ENCODE results near the gene SLC41A1. TPM values are rescaled to one million over a fixed set of nuclear protein-coding genes. Genes with fewer than 3 reads are reported as not detected.

The SLC41A1 gene
- total RNA-seq (24.2 and 24.7 TPM in 2 replicates), polyA plus RNA-seq (15.8 and 20.5 TPM in 2 replicates), polyA minus RNA-seq (11.6 and 14.9 TPM in 2 replicates)
- 8.7 TPM for total RNA-seq (2013)

DNA sequence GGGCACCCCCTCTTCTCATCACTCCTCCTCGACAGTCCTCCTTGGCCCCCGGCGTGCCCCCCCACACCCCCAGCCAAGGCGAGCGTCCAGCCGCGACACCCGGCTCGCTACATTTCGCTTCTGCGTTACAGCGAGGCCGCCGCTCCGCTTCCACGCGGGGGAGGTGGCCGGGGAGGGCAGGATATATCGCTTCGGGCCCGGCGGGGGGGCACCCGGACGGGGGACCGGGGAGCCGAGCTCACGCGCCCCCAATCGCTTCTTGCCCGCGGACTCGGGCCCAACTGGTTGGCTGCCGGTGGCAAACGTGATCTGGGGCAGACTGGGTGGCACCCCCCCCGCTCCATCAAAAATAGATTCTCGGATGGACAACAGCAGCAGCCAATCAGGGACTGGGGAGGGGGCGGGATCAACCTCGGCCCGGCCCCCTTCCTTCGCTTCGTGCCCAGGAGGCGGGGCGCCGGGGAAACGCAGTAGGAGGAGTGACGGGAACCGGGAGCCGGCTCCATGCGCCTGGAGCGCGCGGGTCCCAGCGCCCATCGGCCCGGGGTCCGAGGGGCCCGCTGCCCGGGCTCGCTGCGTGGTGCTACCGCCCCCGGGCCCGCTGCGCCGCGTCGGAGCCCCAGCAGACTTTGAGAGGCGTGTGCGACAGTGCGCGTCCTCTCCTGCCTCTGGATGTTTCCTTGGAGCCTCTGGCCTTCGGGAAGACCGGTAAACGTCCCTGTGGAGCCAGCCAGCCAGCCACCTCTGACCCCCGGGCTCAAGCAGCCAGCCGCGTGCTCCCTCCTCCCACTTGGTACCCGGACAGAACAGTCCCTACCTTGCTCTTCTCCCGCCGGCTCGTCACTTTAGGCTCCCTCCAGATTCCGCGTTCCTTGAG is at the start of gene SLC41A1:
Gene SLC41A1 (minus strand): TSS at position 321 of the 877 bp plus-strand sequence. CDS start 2,757 bp downstream, outside the sequence.
- intact Hi-C loops (cut with micrococcal nuclease) = loop anchor here (1.0 kb wide), 5 partner anchors 10 to 182 kb away; partner anchors contain the start of genes NUCKS1, PM20D1 and RAB29

More for the DNA sequence above, at the start of gene SLC41A1:
- peak within 1 kb of the TSS; percentile 96 for H2AFZ ChIP-seq (ENCODE audit: insufficient read depth, low read depth, low read length, poor library complexity, severe bottlenecking)
- TF ChIP-seq CTCF (IDR thresholded peaks at IDR 0.05) (no peak), EZH2 (IDR thresholded peaks at IDR 0.05; ENCODE audit: borderline replicate concordance, insufficient read depth, low read depth, low read length, poor library complexity, severe bottlenecking) (no peak)
- H3K4me3 Mint-ChIP-seq = peak within 1 kb of the TSS; percentile 96
- ATAC-seq (ENCODE audit: low read depth) (peak; percentile 96), DNase-seq (peak; percentile 96)
- ChIA-PET CTCF (interaction anchor here (1.1 to 2.2 kb wide), 2 partner anchors 21 to 38 kb away, joined by 3 to 10 read pairs; no protein-coding TSS in a partner anchor), POLR2A (interaction anchor here (0.7 to 1.3 kb wide), 2 partner anchors 64 to 133 kb away, joined by 3 read pairs; partner anchors contain the start of gene NUCKS1)
- H3K4me3 ChIP-seq (ENCODE audit: control extremely low read depth in 1 of 5, extremely low read depth in 1 of 5, insufficient read depth in 1 of 5, low read depth in 2 of 5, low read length in 4 of 5) = peak within 1 kb of the TSS; percentile 52 to 83 (median 80)
- H4K20me1 ChIP-seq (ENCODE audit: control insufficient read depth, insufficient read depth, low read length, poor library complexity, severe bottlenecking) = no peaks in the 10 kb centered on the region
- H3K27me3 Mint-ChIP-seq = no peaks in the 10 kb centered on the region
- H3K4me1 ChIP-seq (ENCODE audit: control insufficient read depth in 2 of 2, insufficient read depth in 2 of 2, low read length in 2 of 2) = peaks cover 33 to 46% of the 10 kb centered on the region in 2 donors
- H3K27ac ChIP-seq (ENCODE audit: low read length in 2 of 2) = peak within 1 kb of the TSS; percentile 60 to 77
- peaks cover 51% of the 10 kb centered on the region for H3K4me1 Mint-ChIP-seq
- H3K9me3 ChIP-seq (ENCODE audit: control extremely low read depth in 1 of 3, control insufficient read depth in 2 of 3, insufficient read depth in 1 of 3, low read length in 2 of 3) = no peaks in the 10 kb centered on the region
- peak within 1 kb of the TSS; percentile 89 for H3K9ac ChIP-seq (ENCODE audit: low read length)
- H3K36me3 ChIP-seq (replicated peaks in 1 of 2; ENCODE audit: control extremely low read depth in 1 of 2, control insufficient read depth in 1 of 2, extremely low read depth in 1 of 2, insufficient read depth in 2 of 2, low read length in 1 of 2) = peaks cover 0 to 23% of the 10 kb centered on the region in 2 experiments
- H3K4me2 ChIP-seq (replicated peaks; ENCODE audit: low read depth, low read length, poor library complexity, severe bottlenecking) = peak within 1 kb of the TSS; percentile 97
- WGBS (ENCODE audit: insufficient coverage) = under 1% methylated on average over 80 of the region's 83 CpGs
- peak within 1 kb of the TSS; percentile 92 for H3K27ac Mint-ChIP-seq
- H3K27me3 ChIP-seq (replicated peaks in 1 of 4; ENCODE audit: control extremely low read depth in 1 of 4, control insufficient read depth in 3 of 4, insufficient read depth in 4 of 4, low read length in 3 of 4) = no peaks in the 10 kb centered on the region
- peaks cover 41% of the 10 kb centered on the region for H3K79me2 ChIP-seq (ENCODE audit: control insufficient read depth, insufficient read depth, low read length)
- no peaks in the 10 kb centered on the region for H3K9me3 Mint-ChIP-seq (ENCODE audit: insufficient read depth)

Data from B cell (primary cell).